Fibroblast of villous mesenchyme (primary cell): Measurements from ENCODE around the gene FERMT1. TPM values are rescaled to one million over a fixed set of nuclear protein-coding genes. Genes with fewer than 3 reads are reported as not detected.

Source experiments
- DNase-seq: peaks from one replicate; pipeline ENCODE4 v3.0.0-alpha.2; 2010; ENCODE audit warnings: low read depth
- H3K4me3 ChIP-seq: 2 replicates; pipeline ENCODE4 v1.5.1; 2011; ENCODE audit warnings: low read depth, mild to moderate bottlenecking, low read length
- total RNA-seq: library from RNA; depleted of rRNA; stranded (reverse); fragments of >200 nt; gene quantifications from 2 replicates; pipeline ENCODE4 v1.2.3, GENCODE V29; 2012
- TF ChIP-seq, protein P1 (sequence below): IDR thresholded peaks from 2 replicates; pipeline ENCODE4 v1.5.1; 2012; ENCODE audit warnings: low read depth, mild to moderate bottlenecking, low read length; ENCODE audit not compliant: insufficient read depth

Gene FERMT1
- total RNA-seq, 1 donor, result 4.3 TPM

- no peak for DNase-seq
- H3K4me3 ChIP-seq, result no peak overlapping the region
- TF ChIP-seq, protein P1, sequence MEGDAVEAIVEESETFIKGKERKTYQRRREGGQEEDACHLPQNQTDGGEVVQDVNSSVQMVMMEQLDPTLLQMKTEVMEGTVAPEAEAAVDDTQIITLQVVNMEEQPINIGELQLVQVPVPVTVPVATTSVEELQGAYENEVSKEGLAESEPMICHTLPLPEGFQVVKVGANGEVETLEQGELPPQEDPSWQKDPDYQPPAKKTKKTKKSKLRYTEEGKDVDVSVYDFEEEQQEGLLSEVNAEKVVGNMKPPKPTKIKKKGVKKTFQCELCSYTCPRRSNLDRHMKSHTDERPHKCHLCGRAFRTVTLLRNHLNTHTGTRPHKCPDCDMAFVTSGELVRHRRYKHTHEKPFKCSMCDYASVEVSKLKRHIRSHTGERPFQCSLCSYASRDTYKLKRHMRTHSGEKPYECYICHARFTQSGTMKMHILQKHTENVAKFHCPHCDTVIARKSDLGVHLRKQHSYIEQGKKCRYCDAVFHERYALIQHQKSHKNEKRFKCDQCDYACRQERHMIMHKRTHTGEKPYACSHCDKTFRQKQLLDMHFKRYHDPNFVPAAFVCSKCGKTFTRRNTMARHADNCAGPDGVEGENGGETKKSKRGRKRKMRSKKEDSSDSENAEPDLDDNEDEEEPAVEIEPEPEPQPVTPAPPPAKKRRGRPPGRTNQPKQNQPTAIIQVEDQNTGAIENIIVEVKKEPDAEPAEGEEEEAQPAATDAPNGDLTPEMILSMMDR, result no peak
These were observed 48.7 kb downstream of the FERMT1 start for GRCh38 chr20:6074145-6074561.

DNA sequence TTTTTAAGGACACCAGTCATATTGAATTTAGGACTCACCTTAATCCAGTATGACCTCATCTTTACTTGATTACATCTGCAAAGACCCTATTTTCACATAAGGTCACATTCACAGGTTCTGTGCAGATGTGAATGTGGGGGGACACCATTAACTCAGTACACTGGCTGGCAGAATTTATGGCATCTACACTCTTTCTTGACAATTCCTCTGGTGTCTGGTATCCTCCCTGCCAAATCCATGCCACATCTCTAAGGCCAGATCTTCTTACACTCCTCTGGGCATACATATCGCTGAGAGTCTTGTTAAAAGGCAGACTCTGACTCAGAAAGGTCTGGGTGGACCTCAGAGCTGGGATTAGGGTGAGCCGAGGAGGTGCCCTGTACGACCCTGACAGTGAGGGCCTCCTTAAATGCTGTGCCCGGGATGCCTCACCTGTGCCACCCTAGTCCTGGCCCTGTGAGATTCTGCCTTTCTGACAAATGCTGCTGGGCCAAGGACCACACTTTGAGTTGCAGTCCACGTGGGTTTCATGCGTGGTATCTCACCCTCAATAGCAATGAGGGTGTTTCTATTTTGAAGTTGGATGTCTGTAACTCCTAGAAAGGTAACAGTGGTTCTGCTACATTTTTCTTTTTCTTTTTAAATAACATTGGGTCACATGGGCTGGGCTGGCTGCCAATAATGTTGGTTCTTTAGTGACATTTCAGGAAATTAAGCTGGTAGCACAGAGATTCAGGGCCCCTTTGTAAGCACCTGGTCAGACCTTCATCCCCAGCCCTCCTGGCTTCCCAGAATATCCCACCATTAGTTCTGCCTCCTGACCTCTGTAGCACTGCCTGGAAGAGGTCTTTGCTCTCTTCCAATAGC, 51.8 kb downstream of the FERMT1 start:
- DNase-seq, result no peak
- H3K4me3 ChIP-seq, result no peak overlapping the region
- TF ChIP-seq, protein P1, result no peak

DNA sequence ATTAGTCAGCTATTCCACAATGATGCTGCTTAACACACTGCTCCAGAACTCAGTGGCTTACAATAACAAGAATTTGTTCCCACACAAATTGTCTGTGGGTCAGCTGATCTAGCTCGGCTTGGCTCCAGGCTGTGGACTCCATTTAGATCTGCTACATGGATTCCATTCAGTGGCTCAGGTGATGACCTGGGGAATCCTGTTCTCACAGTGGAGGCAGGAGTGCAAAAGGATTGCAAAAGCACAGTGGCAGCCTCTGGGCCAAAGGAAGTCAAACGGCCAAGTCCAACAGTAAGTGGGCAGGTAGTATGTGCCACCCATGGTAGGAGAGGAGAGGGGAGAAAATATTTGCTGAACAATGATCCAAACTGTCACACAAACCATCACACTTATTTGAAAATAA, 53.2 kb downstream of the FERMT1 start:
- H3K4me3 ChIP-seq, result no peak overlapping the region
- no peak for DNase-seq
- TF ChIP-seq, protein P1, result no peak

- H3K4me3 ChIP-seq, result no peak overlapping the region
- no peak for DNase-seq
- TF ChIP-seq, protein P1, result no peak
These were observed 55.0 kb downstream of the FERMT1 start for GRCh38 chr20:6067763-6068318.

- no peak for DNase-seq
- TF ChIP-seq, protein P1, result no peak
- no peak overlapping the region for H3K4me3 ChIP-seq
These were observed 56.2 kb downstream of the FERMT1 start for GRCh38 chr20:6066582-6066981.

DNA sequence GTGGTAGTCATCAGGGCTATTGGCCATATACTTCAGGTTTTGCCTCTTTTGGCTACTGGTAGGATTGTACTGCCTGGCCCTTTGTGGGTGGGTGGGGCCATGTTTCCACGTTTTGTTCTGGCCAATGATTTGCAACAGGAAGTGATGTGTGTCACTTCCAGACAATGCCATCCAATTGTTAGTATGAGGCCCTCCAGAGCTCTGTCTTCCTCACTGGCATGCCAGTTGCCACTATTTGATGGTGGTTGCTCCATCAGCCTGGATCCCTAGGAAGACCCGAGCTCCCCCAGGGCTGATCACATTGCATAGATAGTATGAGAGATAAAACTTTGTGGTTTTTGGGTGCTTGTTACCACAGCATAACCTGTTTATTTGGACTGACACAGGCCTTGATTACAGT, 61.3 kb downstream of the FERMT1 start:
- no peak overlapping the region for H3K4me3 ChIP-seq
- TF ChIP-seq, protein P1, result no peak
- no peak for DNase-seq

DNA sequence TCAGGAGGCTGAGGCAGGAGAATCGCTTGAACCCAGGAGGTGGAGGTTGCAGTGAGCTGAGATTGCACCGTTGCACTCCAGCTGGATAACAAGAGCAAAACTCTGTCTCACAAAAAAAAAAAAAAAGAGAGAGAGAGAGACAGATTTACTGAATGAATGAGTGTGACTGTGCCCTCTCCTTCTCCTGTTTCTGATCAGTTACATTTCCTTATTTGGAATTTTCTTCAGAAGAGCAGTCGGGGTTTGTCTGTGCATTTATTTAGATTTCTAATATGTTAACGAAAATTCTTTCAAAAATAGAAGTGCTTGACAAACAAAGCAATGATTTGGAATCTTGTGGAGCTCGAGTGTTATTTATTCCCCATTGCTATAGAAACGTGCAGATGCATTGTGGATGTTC, 62.6 kb downstream of the FERMT1 start:
- no peak for DNase-seq
- TF ChIP-seq, protein P1, result no peak
- H3K4me3 ChIP-seq, result no peak overlapping the region
